ENCODE results near the gene HSPB8. TPM values are rescaled to one million over a fixed set of nuclear protein-coding genes. Genes with fewer than 3 reads are reported as not detected.

Gene HSPB8
- total RNA-seq, 2 donors from 2014 or later = not detected

GRCh38 chr12:119230807-119231206, 52.1 kb downstream of the HSPB8 start:
- H3K4me1 Mint-ChIP-seq = no peaks in the 10 kb centered on the region
- ATAC-seq (no peak), DNase-seq (no peak)
- H3K27me3 Mint-ChIP-seq = no peaks in the 10 kb centered on the region
- no peaks in the 10 kb centered on the region for H3K36me3 Mint-ChIP-seq (ENCODE audit: low read depth)
- H3K27ac Mint-ChIP-seq = no peak overlapping the region
- H3K4me3 Mint-ChIP-seq = no peak overlapping the region
- H3K9me3 ChIP-seq (ENCODE audit: control insufficient read depth, low read length, poor library complexity, severe bottlenecking) = no peaks in the 10 kb centered on the region

GRCh38 chr12:119231774-119232173, 53.0 kb downstream of the HSPB8 start:
- Mint-ChIP-seq H3K4me3 (no peak overlapping the region), H3K27ac (no peak overlapping the region), H3K36me3 (ENCODE audit: low read depth) (no peaks in the 10 kb centered on the region), H3K4me1 (no peaks in the 10 kb centered on the region), H3K27me3 (no peaks in the 10 kb centered on the region)
- no peaks in the 10 kb centered on the region for H3K9me3 ChIP-seq (ENCODE audit: control insufficient read depth, low read length, poor library complexity, severe bottlenecking)
- DNase-seq = no peak
- no peak for ATAC-seq

GRCh38 chr12:119235197-119235751, 56.5 kb downstream of the HSPB8 start:
- ATAC-seq = no peak
- Mint-ChIP-seq H3K4me1 (no peaks in the 10 kb centered on the region), H3K27ac (no peak overlapping the region), H3K27me3 (no peaks in the 10 kb centered on the region), H3K36me3 (ENCODE audit: low read depth) (no peaks in the 10 kb centered on the region), H3K4me3 (no peak overlapping the region)
- DNase-seq = no peak
- H3K9me3 ChIP-seq (ENCODE audit: control insufficient read depth, low read length, poor library complexity, severe bottlenecking) = no peaks in the 10 kb centered on the region

GRCh38 chr12:119236372-119236771, 57.6 kb downstream of the HSPB8 start:
- no peaks in the 10 kb centered on the region for H3K9me3 ChIP-seq (ENCODE audit: control insufficient read depth, low read length, poor library complexity, severe bottlenecking)
- no peaks in the 10 kb centered on the region for H3K4me1 Mint-ChIP-seq
- DNase-seq (no peak), ATAC-seq (no peak)
- no peak overlapping the region for H3K27ac Mint-ChIP-seq
- no peak overlapping the region for H3K4me3 Mint-ChIP-seq
- H3K27me3 Mint-ChIP-seq = no peaks in the 10 kb centered on the region
- no peaks in the 10 kb centered on the region for H3K36me3 Mint-ChIP-seq (ENCODE audit: low read depth)

GRCh38 chr12:119239040-119239439, 60.3 kb downstream of the HSPB8 start:
- no peak overlapping the region for H3K4me3 Mint-ChIP-seq
- H3K4me1 Mint-ChIP-seq = no peaks in the 10 kb centered on the region
- H3K27ac Mint-ChIP-seq = no peak overlapping the region
- no peaks in the 10 kb centered on the region for H3K9me3 ChIP-seq (ENCODE audit: control insufficient read depth, low read length, poor library complexity, severe bottlenecking)
- no peak for ATAC-seq
- no peaks in the 10 kb centered on the region for H3K36me3 Mint-ChIP-seq (ENCODE audit: low read depth)
- H3K27me3 Mint-ChIP-seq = no peaks in the 10 kb centered on the region
- no peak for DNase-seq

GRCh38 chr12:119241049-119241448, 62.3 kb downstream of the HSPB8 start:
- DNase-seq (no peak), ATAC-seq (no peak)
- Mint-ChIP-seq H3K27ac (no peak overlapping the region), H3K27me3 (no peaks in the 10 kb centered on the region), H3K4me3 (no peak overlapping the region), H3K4me1 (no peaks in the 10 kb centered on the region), H3K36me3 (ENCODE audit: low read depth) (no peaks in the 10 kb centered on the region)
- H3K9me3 ChIP-seq (ENCODE audit: control insufficient read depth, low read length, poor library complexity, severe bottlenecking) = no peaks in the 10 kb centered on the region

GRCh38 chr12:119241580-119242169, 62.9 kb downstream of the HSPB8 start:
- DNase-seq (no peak), ATAC-seq (no peak)
- H3K27ac Mint-ChIP-seq = no peak overlapping the region
- no peaks in the 10 kb centered on the region for H3K36me3 Mint-ChIP-seq (ENCODE audit: low read depth)
- no peaks in the 10 kb centered on the region for H3K9me3 ChIP-seq (ENCODE audit: control insufficient read depth, low read length, poor library complexity, severe bottlenecking)
- H3K4me1 Mint-ChIP-seq = no peaks in the 10 kb centered on the region
- no peaks in the 10 kb centered on the region for H3K27me3 Mint-ChIP-seq
- no peak overlapping the region for H3K4me3 Mint-ChIP-seq

Other genes with a start within 250 kb of the HSPB8 start
- not detected for gene SRRM4, start 197.4 kb upstream of the HSPB8 start, total RNA-seq
- gene CCDC60, start 155.8 kb downstream of the HSPB8 start, total RNA-seq = not detected

Data from T-helper 17 cell (primary cell).